Gastroesophageal sphincter (tissue), 4 donors: ENCODE results near the gene TNFRSF12A. TPM values are rescaled to one million over a fixed set of nuclear protein-coding genes. Genes with fewer than 3 reads are reported as not detected.

Experiments used
- ATAC-seq: fragments of 150-250 bp; one replicate; pipeline ENCODE4 v1.9.1; 2016; ENCODE audit warnings: mild to moderate bottlenecking, moderate library complexity
- H3K27ac ChIP-seq, 4 donors: fragments of 200-600 bp; sonication (generic) in 3 of 4; 1 replicate in 3 of 4; 2 replicates in 1 of 4; pipeline ENCODE4 v1.5.1; 2016 to 2019
- H3K27me3 ChIP-seq: fragments of 200-600 bp; sonication (generic); one replicate; pipeline ENCODE4 v1.5.1; 2019
- H3K36me3 ChIP-seq, 2 donors: fragments of 200-600 bp; sonication (generic); one replicate each; pipeline ENCODE4 v1.5.1; 2019; ENCODE audit warnings: control low read depth in 1 of 2
- H3K4me1 ChIP-seq, 3 donors: fragments of 200-600 bp; sonication (generic); 1 replicate in 2 of 3; 2 replicates in 1 of 3; pipeline ENCODE4 v1.5.1; 2016 to 2019; ENCODE audit warnings: control low read depth in 2 of 3
- H3K4me3 ChIP-seq, 2 donors: fragments of 200-600 bp; sonication (generic); one replicate each; pipeline ENCODE4 v1.5.1; 2019; ENCODE audit warnings: mild to moderate bottlenecking in 1 of 2, moderate library complexity in 1 of 2
- H3K9me3 ChIP-seq, 3 donors: fragments of 200-600 bp; sonication (generic); one replicate each; pipeline ENCODE4 v1.5.1; 2017 to 2019; ENCODE audit warnings: control low read depth in 2 of 3
- EP300 ChIP-seq: sonication (generic); formaldehyde crosslinking; IDR thresholded peaks from one replicate; pipeline ENCODE4 v1.6.1; 2017; ENCODE audit warnings: antibody characterized with exemption, mild to moderate bottlenecking
- POLR2A ChIP-seq, 2 donors: fragments of 450-650 bp; IDR thresholded peaks; one replicate each; pipeline ENCODE4 v1.6.1; 2017; ENCODE audit warnings: antibody characterized with exemption in 2 of 2, mild to moderate bottlenecking in 2 of 2, moderate library complexity in 1 of 2
- POLR2AphosphoS5 ChIP-seq: sonication (generic); formaldehyde crosslinking; IDR thresholded peaks from one replicate; pipeline ENCODE4 v1.6.1; 2017; ENCODE audit warnings: antibody characterized with exemption
- WGBS, 2 donors: methylation state at CpG; one replicate each; pipeline ENCODE4 v1.1.5; 2018; ENCODE audit warnings: low coverage in 1 of 2; 5-methylcytosine and 5-hydroxymethylcytosine counted together
- total RNA-seq, 4 donors: library from RNA; depleted of rRNA; stranded (reverse); fragments of >200 nt; gene quantifications; one replicate each; pipeline ENCODE4 v1.1.0, GENCODE V29; 2016
- TF ChIP-seq, protein P1 (sequence below), 4 experiments: fragments of 200-600 bp in 2 of 4; fragments of 450-650 bp in 2 of 4; sonication (generic) in 1 of 4; IDR thresholded peaks; one replicate each; pipeline ENCODE4 v1.5.1; 2017 to 2019; ENCODE audit warnings: antibody characterized with exemption in 4 of 4, mild to moderate bottlenecking in 2 of 4, moderate library complexity in 2 of 4

The TNFRSF12A gene
- total RNA-seq, 4 donors from 2014 or later: 26.0 to 135 (median 72.2) TPM

DNA sequence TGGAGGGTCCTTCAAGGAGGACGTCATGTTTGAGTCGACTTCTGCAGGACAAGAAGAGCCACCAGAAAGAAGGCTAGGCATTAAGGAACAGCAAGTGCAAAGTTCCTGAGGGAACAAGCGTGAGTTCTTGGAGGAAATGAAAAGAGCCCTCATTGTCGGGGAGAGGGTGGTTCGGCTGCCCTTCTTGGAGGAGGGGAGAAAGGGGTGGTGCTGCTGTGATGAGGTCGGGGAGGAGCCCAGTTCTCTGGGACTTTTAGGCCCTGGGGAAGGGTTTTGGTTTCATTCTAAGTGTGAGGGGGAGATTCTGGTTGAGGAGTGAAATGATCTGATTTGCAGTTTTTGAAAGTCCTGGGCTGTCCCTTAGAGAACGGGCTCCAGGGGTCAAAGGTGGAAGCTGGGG is 12.5 kb downstream of the TNFRSF12A start:
- no peaks in the 10 kb centered on the region for H3K36me3 ChIP-seq
- H3K4me1 ChIP-seq: peaks cover 0 to 37% (median 22%) of the 10 kb centered on the region in 3 donors
- no peak for TF ChIP-seq EP300
- H3K9me3 ChIP-seq: no peaks in the 10 kb centered on the region
- H3K27ac ChIP-seq: no peak overlapping the region
- 28 to 32% methylated on average over 6 of the region's 7 CpGs for WGBS, 2 donors
- H3K27me3 ChIP-seq: peaks cover 91% of the 10 kb centered on the region
- ATAC-seq: no peak
- no peak overlapping the region for H3K4me3 ChIP-seq

DNA sequence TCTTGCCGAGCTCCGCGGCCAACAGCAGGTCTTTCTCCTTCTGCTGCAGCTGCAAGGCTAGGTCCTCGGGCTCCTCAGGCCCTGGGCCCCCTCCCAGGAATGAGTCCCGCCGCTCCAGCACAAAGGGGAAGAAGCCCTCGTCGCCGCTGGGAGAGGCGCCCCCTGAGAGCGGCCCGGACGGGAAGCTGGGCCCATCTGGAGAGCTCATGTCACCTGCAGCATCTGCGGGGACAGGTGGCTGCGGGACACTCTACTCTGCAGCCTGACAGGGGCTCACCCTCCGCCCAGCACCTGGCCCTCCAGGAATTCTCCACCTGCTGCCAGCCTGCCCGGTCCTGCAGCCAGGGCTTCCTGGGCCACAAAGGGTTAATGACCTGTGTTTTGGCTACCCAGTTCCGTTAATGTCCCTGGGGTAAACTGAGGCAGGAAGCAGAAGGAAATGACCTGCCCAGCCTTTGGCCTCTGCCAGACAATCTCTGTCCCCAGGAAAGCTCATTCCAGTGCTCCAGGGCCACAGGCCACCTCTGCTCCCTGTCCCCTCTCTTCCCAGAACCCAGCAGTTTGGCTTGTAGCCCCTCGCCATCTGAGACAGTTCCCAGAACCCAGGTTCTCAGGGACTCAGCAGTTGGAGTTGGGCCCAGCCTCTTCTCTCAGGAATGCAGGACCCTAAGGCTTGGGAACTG is 15.3 kb downstream of the TNFRSF12A start:
- WGBS, 2 donors: 0% methylated on average over 1 of the region's 19 CpGs; no CpG with 5 or more reads in 1 of the 2 donors
- no peak overlapping the region for H3K4me3 ChIP-seq

DNA sequence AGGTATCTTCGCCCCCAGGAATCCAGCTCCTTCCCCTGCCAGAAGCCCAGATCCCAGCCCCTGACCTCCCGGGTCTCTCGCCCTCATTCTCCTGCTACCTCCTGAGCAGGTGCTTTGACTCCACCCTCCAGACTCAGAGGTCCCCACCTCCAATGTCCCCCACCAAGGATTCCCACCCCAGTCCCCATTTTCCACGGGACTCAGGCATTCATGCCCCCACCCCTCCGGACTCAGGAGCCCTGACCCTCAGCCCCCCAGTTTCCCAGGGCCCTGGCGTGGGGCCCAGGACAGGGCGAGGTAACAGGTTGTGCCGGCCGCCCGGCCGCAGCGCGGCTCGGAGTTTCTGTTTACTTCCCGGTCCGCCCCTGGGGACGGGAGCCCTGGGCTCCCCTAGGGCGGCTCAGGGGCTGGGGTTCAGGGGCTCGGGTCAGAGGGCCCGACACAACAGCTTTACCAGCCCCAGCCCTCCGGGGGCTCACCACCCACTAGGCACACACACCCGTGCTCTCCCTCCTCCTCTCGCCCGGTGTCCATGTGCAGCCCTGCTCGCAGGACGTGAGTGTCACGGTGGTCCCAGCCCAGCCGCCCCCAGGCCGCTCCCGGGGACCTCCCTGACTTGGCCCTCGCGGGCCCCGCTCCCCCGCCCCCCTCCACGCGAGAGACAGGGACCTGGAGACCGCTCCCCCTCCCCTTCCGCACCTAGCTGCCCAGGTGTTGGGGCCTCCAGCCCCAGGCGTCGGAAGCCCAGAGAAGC is 16.0 kb downstream of the TNFRSF12A start:
- H3K4me1 ChIP-seq: peaks cover 0 to 12% (median 7%) of the 10 kb centered on the region in 3 donors
- TF ChIP-seq, protein P1, sequence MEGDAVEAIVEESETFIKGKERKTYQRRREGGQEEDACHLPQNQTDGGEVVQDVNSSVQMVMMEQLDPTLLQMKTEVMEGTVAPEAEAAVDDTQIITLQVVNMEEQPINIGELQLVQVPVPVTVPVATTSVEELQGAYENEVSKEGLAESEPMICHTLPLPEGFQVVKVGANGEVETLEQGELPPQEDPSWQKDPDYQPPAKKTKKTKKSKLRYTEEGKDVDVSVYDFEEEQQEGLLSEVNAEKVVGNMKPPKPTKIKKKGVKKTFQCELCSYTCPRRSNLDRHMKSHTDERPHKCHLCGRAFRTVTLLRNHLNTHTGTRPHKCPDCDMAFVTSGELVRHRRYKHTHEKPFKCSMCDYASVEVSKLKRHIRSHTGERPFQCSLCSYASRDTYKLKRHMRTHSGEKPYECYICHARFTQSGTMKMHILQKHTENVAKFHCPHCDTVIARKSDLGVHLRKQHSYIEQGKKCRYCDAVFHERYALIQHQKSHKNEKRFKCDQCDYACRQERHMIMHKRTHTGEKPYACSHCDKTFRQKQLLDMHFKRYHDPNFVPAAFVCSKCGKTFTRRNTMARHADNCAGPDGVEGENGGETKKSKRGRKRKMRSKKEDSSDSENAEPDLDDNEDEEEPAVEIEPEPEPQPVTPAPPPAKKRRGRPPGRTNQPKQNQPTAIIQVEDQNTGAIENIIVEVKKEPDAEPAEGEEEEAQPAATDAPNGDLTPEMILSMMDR (IDR thresholded peaks at IDR 0.05): no peak
- no peak for TF ChIP-seq EP300
- no peak for TF ChIP-seq POLR2AphosphoS5
- TF ChIP-seq POLR2A (IDR thresholded peaks at IDR 0.05): no peak
- H3K4me3 ChIP-seq: peak overlapping the region in 1 of 2 donors; percentile 1
- no peak for ATAC-seq
- peaks cover 98% of the 10 kb centered on the region for H3K27me3 ChIP-seq
- H3K27ac ChIP-seq: no peak overlapping the region
- no peaks in the 10 kb centered on the region for H3K9me3 ChIP-seq
- no peaks in the 10 kb centered on the region for H3K36me3 ChIP-seq
- 20% methylated on average over 1 of the region's 40 CpGs; no CpG with 5 or more reads in 1 of the 2 donors for WGBS, 2 donors

More for the DNA sequence above, 15.3 kb downstream of the TNFRSF12A start:
- TF ChIP-seq, protein P1 (IDR thresholded peaks at IDR 0.05): no peak
- TF ChIP-seq POLR2A (IDR thresholded peaks at IDR 0.05): no peak
- no peak for TF ChIP-seq POLR2AphosphoS5
- no peak for TF ChIP-seq EP300
- Histone ChIP-seq H3K9me3 (no peaks in the 10 kb centered on the region), H3K27me3 (peaks cover 98% of the 10 kb centered on the region), H3K4me1 (peaks cover 0 to 12% (median 7%) of the 10 kb centered on the region in 3 donors), H3K27ac (no peak overlapping the region), H3K36me3 (no peaks in the 10 kb centered on the region)
- no peak for ATAC-seq

DNA sequence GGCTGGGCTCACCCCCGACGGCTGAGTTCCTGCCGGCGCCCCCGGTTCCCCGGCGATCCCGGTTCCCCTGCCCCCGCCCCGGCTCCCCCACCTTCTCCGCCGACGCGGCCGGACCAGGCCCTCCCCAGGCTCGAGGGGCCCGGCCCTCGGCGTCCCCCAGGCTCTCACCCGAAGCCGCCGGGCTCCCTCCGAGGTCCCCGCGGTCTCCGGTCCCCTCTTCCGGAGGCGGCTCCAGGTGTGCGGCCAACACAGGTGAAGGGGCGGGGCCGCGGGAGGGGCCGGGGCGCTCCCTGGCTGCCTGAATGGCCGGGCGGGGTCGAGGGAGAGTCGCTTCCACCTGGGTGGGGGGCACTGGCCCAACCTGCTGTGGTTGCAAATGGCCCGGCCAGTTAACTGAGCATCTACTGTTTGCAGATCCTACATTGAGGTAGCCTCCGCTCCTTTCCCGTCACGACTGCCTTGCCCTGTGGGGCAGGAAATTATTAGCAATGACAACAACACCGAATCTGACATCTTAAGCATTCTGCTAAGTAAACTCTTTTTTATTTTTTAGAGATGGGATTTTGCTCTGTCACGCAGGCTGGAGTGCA is 16.7 kb downstream of the TNFRSF12A start, which contains the start of gene BICDL2:
TSS of gene BICDL2 (minus strand) at position 219 of the 590 bp plus-strand sequence. CDS start 1,448 bp downstream, outside the sequence.
- peak within 1 kb of the TSS in 1 of 2 donors; percentile 1 for H3K4me3 ChIP-seq
- no peak for ATAC-seq
- no peak for TF ChIP-seq EP300
- TF ChIP-seq POLR2A (IDR thresholded peaks at IDR 0.05): no peak
- TF ChIP-seq POLR2AphosphoS5: no peak
- TF ChIP-seq, protein P1 (IDR thresholded peaks at IDR 0.05): no peak
- WGBS, 2 donors: 29 to 38% methylated on average over 5 to 7 of the region's 44 CpGs
- H3K27ac ChIP-seq: no peak within 1 kb of the TSS
- H3K4me1 ChIP-seq: peaks cover 0 to 12% (median 7%) of the 10 kb centered on the region in 3 donors
- H3K27me3 ChIP-seq: peaks cover 100% of the 10 kb centered on the region
- H3K9me3 ChIP-seq: no peaks in the 10 kb centered on the region
- H3K36me3 ChIP-seq: no peaks in the 10 kb centered on the region

DNA sequence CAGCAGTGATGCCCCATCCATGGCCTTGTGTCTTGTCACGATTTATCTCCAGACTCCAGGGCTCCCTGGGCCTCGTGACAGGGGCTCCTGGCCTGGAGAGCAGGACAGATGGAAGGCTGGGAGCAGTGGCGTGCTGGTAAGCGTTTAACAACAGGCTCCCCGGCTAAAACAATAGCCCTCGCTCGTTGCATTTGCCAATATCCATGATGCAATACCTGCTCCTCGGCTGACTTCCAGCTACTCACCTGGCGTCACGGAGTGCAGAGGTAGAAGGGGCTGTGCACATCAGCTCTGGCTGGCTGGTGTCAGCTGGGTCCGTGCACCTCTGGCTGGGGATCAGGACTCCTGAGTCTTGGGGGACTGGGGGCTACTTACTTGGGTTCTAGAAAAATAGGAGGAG is 18.1 kb downstream of the TNFRSF12A start:
- H3K27ac ChIP-seq: no peak overlapping the region
- ATAC-seq: no peak
- no peak overlapping the region for H3K4me3 ChIP-seq
- H3K4me1 ChIP-seq: peaks cover 0 to 12% (median 7%) of the 10 kb centered on the region in 3 donors
- H3K36me3 ChIP-seq: no peaks in the 10 kb centered on the region
- peaks cover 98% of the 10 kb centered on the region for H3K27me3 ChIP-seq
- H3K9me3 ChIP-seq: no peaks in the 10 kb centered on the region
- WGBS, 2 donors: 42% methylated on average over 4 of the region's 11 CpGs; no CpG with 5 or more reads in 1 of the 2 donors
- TF ChIP-seq POLR2A (IDR thresholded peaks at IDR 0.05) (no peak), EP300 (no peak), POLR2AphosphoS5 (no peak)
- TF ChIP-seq, protein P1 (IDR thresholded peaks at IDR 0.05): no peak
